A549 (cell line): ENCODE measurements around the gene PTGFRN.

ENCODE experiments used
- CHD4 ChIP-seq: fragments of 200-600 bp; sonication (generic); IDR thresholded peaks from 2 replicates; pipeline ENCODE4 v1.6.1; 2016; ENCODE audit warnings: antibody characterized with exemption, mild to moderate bottlenecking, borderline replicate concordance
- JUN ChIP-seq, 2 experiments: fragments of >200 bp; sonication (Bioruptor Twin); formaldehyde crosslinking; IDR thresholded peaks; 2 replicates in 1 of 2; 3 replicates in 1 of 2; pipeline ENCODE4 v1.6.1; 2016 to 2017
- MYC ChIP-seq: IDR thresholded peaks from 2 replicates; pipeline ENCODE4 v1.6.1; 2012; ENCODE audit warnings: mild to moderate bottlenecking, inconsistent platforms, low read length, improper control_type of control experiment, borderline replicate concordance
- NFE2L2 ChIP-seq: fragments of 150-350 bp; conservative IDR thresholded peaks from 2 replicates; pipeline ENCODE4 v1.6.1; 2014; ENCODE audit warnings: low read length
- POLR2A ChIP-seq: IDR thresholded peaks from 2 replicates; pipeline ENCODE4 v1.6.1; 2012; ENCODE audit warnings: mild to moderate bottlenecking, low read length
- SMC3 ChIP-seq: fragments of >200 bp; sonication (Bioruptor Twin); formaldehyde crosslinking; IDR thresholded peaks from 3 replicates; pipeline ENCODE4 v1.6.1; 2018; ENCODE audit warnings: inconsistent platforms
- SREBF2 ChIP-seq: fragments of 450-650 bp; IDR thresholded peaks from 2 replicates; pipeline ENCODE4 v1.6.1; 2014; ENCODE audit warnings: mild to moderate bottlenecking, moderate library complexity
- USF2 ChIP-seq: fragments of 450-650 bp; IDR thresholded peaks from 2 replicates; pipeline ENCODE4 v1.6.1; 2014; ENCODE audit warnings: antibody characterized with exemption
- TF ChIP-seq, protein P1 (sequence below): fragments of >200 bp; sonication (Bioruptor Twin); formaldehyde crosslinking; IDR thresholded peaks from 3 replicates; pipeline ENCODE4 v1.5.1; 2016
- TF ChIP-seq, protein P2 (sequence below): fragments of 200-600 bp; sonication (generic); IDR thresholded peaks from 2 replicates; pipeline ENCODE4 v1.6.1; 2016; ENCODE audit warnings: antibody characterized with exemption, mild to moderate bottlenecking, moderate library complexity

- no peak for TF ChIP-seq POLR2A
- TF ChIP-seq SREBF2, result no peak
- no peak for TF ChIP-seq USF2
- no peak for TF ChIP-seq MYC
- TF ChIP-seq, protein P1, sequence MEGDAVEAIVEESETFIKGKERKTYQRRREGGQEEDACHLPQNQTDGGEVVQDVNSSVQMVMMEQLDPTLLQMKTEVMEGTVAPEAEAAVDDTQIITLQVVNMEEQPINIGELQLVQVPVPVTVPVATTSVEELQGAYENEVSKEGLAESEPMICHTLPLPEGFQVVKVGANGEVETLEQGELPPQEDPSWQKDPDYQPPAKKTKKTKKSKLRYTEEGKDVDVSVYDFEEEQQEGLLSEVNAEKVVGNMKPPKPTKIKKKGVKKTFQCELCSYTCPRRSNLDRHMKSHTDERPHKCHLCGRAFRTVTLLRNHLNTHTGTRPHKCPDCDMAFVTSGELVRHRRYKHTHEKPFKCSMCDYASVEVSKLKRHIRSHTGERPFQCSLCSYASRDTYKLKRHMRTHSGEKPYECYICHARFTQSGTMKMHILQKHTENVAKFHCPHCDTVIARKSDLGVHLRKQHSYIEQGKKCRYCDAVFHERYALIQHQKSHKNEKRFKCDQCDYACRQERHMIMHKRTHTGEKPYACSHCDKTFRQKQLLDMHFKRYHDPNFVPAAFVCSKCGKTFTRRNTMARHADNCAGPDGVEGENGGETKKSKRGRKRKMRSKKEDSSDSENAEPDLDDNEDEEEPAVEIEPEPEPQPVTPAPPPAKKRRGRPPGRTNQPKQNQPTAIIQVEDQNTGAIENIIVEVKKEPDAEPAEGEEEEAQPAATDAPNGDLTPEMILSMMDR, result no peak
- TF ChIP-seq CHD4, result no peak
- TF ChIP-seq NFE2L2, result no peak
- TF ChIP-seq, protein P2, sequence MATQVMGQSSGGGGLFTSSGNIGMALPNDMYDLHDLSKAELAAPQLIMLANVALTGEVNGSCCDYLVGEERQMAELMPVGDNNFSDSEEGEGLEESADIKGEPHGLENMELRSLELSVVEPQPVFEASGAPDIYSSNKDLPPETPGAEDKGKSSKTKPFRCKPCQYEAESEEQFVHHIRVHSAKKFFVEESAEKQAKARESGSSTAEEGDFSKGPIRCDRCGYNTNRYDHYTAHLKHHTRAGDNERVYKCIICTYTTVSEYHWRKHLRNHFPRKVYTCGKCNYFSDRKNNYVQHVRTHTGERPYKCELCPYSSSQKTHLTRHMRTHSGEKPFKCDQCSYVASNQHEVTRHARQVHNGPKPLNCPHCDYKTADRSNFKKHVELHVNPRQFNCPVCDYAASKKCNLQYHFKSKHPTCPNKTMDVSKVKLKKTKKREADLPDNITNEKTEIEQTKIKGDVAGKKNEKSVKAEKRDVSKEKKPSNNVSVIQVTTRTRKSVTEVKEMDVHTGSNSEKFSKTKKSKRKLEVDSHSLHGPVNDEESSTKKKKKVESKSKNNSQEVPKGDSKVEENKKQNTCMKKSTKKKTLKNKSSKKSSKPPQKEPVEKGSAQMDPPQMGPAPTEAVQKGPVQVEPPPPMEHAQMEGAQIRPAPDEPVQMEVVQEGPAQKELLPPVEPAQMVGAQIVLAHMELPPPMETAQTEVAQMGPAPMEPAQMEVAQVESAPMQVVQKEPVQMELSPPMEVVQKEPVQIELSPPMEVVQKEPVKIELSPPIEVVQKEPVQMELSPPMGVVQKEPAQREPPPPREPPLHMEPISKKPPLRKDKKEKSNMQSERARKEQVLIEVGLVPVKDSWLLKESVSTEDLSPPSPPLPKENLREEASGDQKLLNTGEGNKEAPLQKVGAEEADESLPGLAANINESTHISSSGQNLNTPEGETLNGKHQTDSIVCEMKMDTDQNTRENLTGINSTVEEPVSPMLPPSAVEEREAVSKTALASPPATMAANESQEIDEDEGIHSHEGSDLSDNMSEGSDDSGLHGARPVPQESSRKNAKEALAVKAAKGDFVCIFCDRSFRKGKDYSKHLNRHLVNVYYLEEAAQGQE, result no peak
- TF ChIP-seq SMC3, result no peak
- no peak for TF ChIP-seq JUN (IDR thresholded peaks at IDR 0.05)
Observed at GRCh38 chr1:116912846-116913245, 3.1 kb downstream of the PTGFRN start.
